ENCODE data around the gene DYNC2H1. TPM values are rescaled to one million over a fixed set of nuclear protein-coding genes. Genes with fewer than 3 reads are reported as not detected.

DYNC2H1 gene
- total RNA-seq, 1 donor from 2014 or later, result 5.4 TPM

DNA sequence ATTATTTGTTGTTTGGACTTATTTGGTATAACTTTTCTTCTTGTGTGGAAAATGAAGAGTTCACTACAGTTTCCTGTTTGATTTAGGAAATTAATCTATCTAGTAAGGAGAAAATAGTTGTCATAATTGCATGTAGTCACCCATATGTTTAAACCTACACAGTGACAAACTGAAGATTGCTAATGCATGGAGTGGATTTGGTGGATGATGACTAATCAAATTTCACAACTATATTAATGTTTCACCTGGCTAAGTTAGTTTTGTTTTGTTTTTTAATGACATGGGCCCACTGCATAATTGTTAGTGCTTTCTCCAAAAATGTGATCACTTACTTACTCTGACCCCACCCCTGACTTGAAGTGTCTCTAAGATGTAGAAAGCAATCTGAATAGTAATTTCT, 170.6 kb downstream of the DYNC2H1 start:
- no peak for DNase-seq
- no peak overlapping the region for H3K4me3 ChIP-seq
- H3K36me3 ChIP-seq, result no peaks in the 10 kb centered on the region
- intact Hi-C loops (cut with micrococcal nuclease), result no loop called here
- no peak overlapping the region for H3K27ac ChIP-seq (replicated peaks)
- no peaks in the 10 kb centered on the region for H3K27me3 ChIP-seq (ENCODE audit: low read depth)
- no peaks in the 10 kb centered on the region for H3K9me3 ChIP-seq (replicated peaks)
- no peaks in the 10 kb centered on the region for H3K4me1 ChIP-seq
- TF ChIP-seq, protein P1, sequence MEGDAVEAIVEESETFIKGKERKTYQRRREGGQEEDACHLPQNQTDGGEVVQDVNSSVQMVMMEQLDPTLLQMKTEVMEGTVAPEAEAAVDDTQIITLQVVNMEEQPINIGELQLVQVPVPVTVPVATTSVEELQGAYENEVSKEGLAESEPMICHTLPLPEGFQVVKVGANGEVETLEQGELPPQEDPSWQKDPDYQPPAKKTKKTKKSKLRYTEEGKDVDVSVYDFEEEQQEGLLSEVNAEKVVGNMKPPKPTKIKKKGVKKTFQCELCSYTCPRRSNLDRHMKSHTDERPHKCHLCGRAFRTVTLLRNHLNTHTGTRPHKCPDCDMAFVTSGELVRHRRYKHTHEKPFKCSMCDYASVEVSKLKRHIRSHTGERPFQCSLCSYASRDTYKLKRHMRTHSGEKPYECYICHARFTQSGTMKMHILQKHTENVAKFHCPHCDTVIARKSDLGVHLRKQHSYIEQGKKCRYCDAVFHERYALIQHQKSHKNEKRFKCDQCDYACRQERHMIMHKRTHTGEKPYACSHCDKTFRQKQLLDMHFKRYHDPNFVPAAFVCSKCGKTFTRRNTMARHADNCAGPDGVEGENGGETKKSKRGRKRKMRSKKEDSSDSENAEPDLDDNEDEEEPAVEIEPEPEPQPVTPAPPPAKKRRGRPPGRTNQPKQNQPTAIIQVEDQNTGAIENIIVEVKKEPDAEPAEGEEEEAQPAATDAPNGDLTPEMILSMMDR (IDR thresholded peaks at IDR 0.05; ENCODE audit: borderline replicate concordance), result no peak

DNA sequence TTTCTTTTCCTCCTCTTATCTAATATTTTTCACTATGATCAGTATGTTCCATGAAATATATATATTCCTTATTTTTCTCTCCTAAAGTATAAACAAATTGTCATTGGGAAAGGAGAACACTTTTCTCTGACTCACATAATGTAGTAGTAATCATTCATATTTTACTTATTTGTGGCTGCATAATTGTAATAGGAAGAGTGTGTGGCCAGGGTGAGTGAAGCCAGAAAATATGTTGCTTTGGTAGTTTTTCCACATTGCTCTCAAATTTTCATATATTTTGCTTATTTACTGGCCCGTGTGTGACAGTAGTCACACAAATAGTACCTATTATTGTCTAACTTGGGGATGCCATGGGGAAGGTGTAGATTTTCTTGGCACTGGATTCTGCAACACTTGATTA, 172.1 kb downstream of the DYNC2H1 start:
- intact Hi-C loops (cut with micrococcal nuclease), result no loop called here
- TF ChIP-seq, protein P1 (IDR thresholded peaks at IDR 0.05; ENCODE audit: borderline replicate concordance), result no peak

DNA sequence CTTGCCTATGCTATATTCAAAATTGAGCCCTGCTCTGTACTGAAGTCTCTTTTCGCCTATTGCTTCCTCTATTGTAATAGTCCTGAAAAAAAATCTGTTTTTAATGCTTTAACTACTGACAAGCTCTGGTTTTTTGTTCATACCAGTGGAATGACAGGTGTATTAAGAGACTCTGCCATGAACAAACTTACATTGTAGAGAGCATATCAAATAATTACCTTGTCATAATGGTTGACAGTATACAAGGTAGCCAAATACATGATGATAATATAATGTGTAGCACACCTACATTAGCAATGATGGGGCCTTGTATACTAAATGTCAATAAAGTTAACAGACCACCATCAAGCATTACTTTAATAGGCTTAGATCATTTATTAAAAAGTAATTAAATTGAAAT, 175.0 kb downstream of the DYNC2H1 start:
- intact Hi-C loops (cut with micrococcal nuclease), result no loop called here
- Histone ChIP-seq H3K36me3 (peaks cover 8% of the 10 kb centered on the region), H3K4me3 (no peak overlapping the region), H3K27me3 (ENCODE audit: low read depth) (no peaks in the 10 kb centered on the region), H3K4me1 (no peaks in the 10 kb centered on the region), H3K27ac (replicated peaks) (no peak overlapping the region), H3K9me3 (replicated peaks) (no peaks in the 10 kb centered on the region)
- TF ChIP-seq, protein P1 (IDR thresholded peaks at IDR 0.05; ENCODE audit: borderline replicate concordance), result no peak
- DNase-seq, result no peak

More for the DNA sequence above, 172.1 kb downstream of the DYNC2H1 start:
- H3K9me3 ChIP-seq (replicated peaks), result no peaks in the 10 kb centered on the region
- no peaks in the 10 kb centered on the region for H3K36me3 ChIP-seq
- no peak for DNase-seq
- no peak overlapping the region for H3K27ac ChIP-seq (replicated peaks)
- H3K27me3 ChIP-seq (ENCODE audit: low read depth), result no peaks in the 10 kb centered on the region
- H3K4me3 ChIP-seq, result no peak overlapping the region
- no peaks in the 10 kb centered on the region for H3K4me1 ChIP-seq

DNA sequence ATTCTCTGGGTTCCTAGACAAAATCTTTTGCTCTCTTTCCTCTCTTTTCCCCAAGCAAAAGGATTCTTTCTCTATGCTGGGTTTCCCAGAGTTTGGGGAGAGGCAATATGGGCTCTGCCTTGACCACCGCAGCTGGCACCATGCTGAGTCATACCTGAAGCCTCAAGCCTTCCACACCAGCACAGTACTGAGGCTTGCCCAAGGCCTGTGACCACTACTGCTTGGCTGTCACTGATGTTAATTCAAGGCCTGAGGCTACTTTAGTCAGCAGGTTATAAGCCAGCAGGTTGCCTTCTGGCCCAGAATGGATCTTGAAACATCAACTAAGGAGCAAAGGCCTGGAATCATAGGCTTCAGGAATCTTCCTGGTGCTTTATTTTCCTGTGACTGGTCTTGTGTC, 185.3 kb downstream of the DYNC2H1 start:
- Histone ChIP-seq H3K36me3 (peaks cover 67% of the 10 kb centered on the region), H3K9me3 (replicated peaks) (peaks cover 71% of the 10 kb centered on the region), H3K27ac (replicated peaks) (no peak overlapping the region), H3K4me1 (no peaks in the 10 kb centered on the region), H3K4me3 (no peak overlapping the region), H3K27me3 (ENCODE audit: low read depth) (no peaks in the 10 kb centered on the region)
- TF ChIP-seq, protein P1 (IDR thresholded peaks at IDR 0.05; ENCODE audit: borderline replicate concordance), result no peak
- no peak for DNase-seq
- intact Hi-C loops (cut with micrococcal nuclease), result no loop called here

DNA sequence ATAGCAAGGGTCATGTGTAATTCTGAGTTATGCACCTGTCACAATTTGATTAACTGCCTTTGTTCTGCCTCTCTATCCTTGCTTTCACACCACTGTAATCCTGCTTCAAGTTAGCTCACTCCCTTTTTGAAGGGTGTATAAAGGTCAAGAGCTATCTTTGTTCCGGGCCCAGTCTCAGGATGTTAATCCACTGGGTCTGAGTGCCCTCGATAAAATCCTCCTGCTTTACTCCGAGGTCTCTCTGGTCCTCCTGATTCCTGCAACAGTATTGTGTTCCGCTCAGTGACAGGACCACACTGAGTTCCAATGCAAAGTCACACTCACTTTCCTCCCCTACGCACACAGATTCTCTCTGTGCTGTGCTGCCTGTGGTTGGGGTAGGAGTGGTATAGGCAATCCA, 186.5 kb downstream of the DYNC2H1 start:
- Histone ChIP-seq H3K4me3 (no peak overlapping the region), H3K27ac (replicated peaks) (no peak overlapping the region), H3K4me1 (no peaks in the 10 kb centered on the region), H3K36me3 (peaks cover 55% of the 10 kb centered on the region), H3K9me3 (replicated peaks) (peaks cover 68% of the 10 kb centered on the region), H3K27me3 (ENCODE audit: low read depth) (no peaks in the 10 kb centered on the region)
- TF ChIP-seq, protein P1 (IDR thresholded peaks at IDR 0.05; ENCODE audit: borderline replicate concordance), result no peak
- intact Hi-C loops (cut with micrococcal nuclease), result no loop called here
- no peak for DNase-seq

DNA sequence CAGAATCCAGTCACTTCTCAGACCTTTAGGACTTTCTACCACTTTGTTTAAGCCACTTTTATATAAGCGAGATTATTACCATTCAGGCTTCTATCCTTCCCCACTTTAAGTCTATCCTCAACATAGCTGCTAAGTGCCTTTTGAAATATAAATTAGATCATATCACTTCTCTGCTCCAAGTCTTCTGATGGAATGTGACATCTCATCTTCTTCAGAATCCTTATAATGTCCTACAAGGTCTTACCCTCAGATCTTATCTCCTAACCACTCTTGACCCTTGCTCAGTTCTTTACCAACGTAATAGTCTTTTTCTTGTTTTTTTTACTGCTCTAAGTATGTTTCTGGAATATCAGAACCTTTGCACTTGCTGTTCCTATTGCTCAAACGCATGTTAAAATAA, 188.7 kb downstream of the DYNC2H1 start:
- Histone ChIP-seq H3K27ac (replicated peaks) (no peak overlapping the region), H3K27me3 (ENCODE audit: low read depth) (no peaks in the 10 kb centered on the region), H3K9me3 (replicated peaks) (peaks cover 46% of the 10 kb centered on the region), H3K4me3 (no peak overlapping the region), H3K4me1 (no peaks in the 10 kb centered on the region), H3K36me3 (peaks cover 39% of the 10 kb centered on the region)
- intact Hi-C loops (cut with micrococcal nuclease), result no loop called here
- DNase-seq, result no peak
- TF ChIP-seq, protein P1 (IDR thresholded peaks at IDR 0.05; ENCODE audit: borderline replicate concordance), result no peak

Measured in left ventricle myocardium inferior (tissue), 1 donor.